ENCODE data around the gene ITPRID2. TPM values are rescaled to one million over a fixed set of nuclear protein-coding genes. Genes with fewer than 3 reads are reported as not detected.

ITPRID2 gene
- total and polyA plus RNA-seq, 2 of the 8 experiments (the other 6 are each of a cell fraction or from before 2014, with no cell fraction given): 1.9 to 12.6 TPM

GRCh38 chr2:181859803-181860202 is 31.7 kb upstream of the ITPRID2 start (continued):
- TF ChIP-seq CHD7 (IDR thresholded peaks at IDR 0.05; ENCODE audit: insufficient replicate concordance, low read length) (no peak), SP1 (IDR thresholded peaks at IDR 0.05; ENCODE audit: low read depth, low read length) (no peak), RAD21 (IDR thresholded peaks at IDR 0.05 in 1 of 2, conservative IDR thresholded peaks at IDR 0.05 in 1 of 2; ENCODE audit: low read depth in 2 of 2, low read length in 2 of 2) (no peak), JUND (IDR thresholded peaks at IDR 0.05; ENCODE audit: low read length) (no peak), GABPA (IDR thresholded peaks at IDR 0.05; ENCODE audit: borderline replicate concordance, insufficient read depth, low read length) (no peak), CTCF (IDR thresholded peaks at IDR 0.05; ENCODE audit: control extremely low read depth in 1 of 3, insufficient read depth in 1 of 3, low read depth in 1 of 3, low read length in 3 of 3) (no peak), SP4 (IDR thresholded peaks at IDR 0.05; ENCODE audit: low read length) (no peak), EGR1 (IDR thresholded peaks at IDR 0.05; ENCODE audit: borderline replicate concordance, low read depth, low read length) (no peak), TEAD4 (IDR thresholded peaks at IDR 0.05; ENCODE audit: low read depth, low read length) (no peak)

Data from H1 (cell line).